Keratinocyte (primary cell): ENCODE measurements around the gene RNU6-1. TPM values are rescaled to one million over a fixed set of nuclear protein-coding genes. Genes with fewer than 3 reads are reported as not detected.

ENCODE experiments used
- DNase-seq: peaks from one replicate; pipeline ENCODE4 v3.0.0-alpha.2; 2011; ENCODE audit warnings: low read depth, missing footprints, low spot score
- FAIRE-seq: peaks from 2 replicates; lab custom pipeline; 2011; peaks lifted over from hg19 to GRCh38; lab: Jason Lieb, UNC
- H2AFZ ChIP-seq: 2 replicates; pipeline ENCODE4 v1.6.0; 2012; ENCODE audit warnings: low read length, control low read depth, inconsistent platforms; ENCODE audit not compliant: control insufficient read depth
- H3K27ac ChIP-seq: 2 replicates; pipeline ENCODE4 v1.5.1; 2011; ENCODE audit warnings: low read length; ENCODE audit not compliant: control insufficient read depth, insufficient read depth
- H3K27me3 ChIP-seq: 3 replicates; pipeline ENCODE4 v1.6.0; 2011; ENCODE audit warnings: low read length; ENCODE audit not compliant: control insufficient read depth, insufficient read depth; ENCODE audit errors: extremely low read depth
- H3K36me3 ChIP-seq, 2 experiments: 2 replicates in 1 of 2; 3 replicates in 1 of 2; pipeline ENCODE4 v1.5.1; 2011; ENCODE audit warnings: low read length in 2 of 2, mild to moderate bottlenecking in 1 of 2; ENCODE audit not compliant: control insufficient read depth in 2 of 2, insufficient read depth in 2 of 2; ENCODE audit errors: extremely low read depth in 1 of 2
- H3K4me1 ChIP-seq: 3 replicates; pipeline ENCODE4 v1.5.1; 2011; ENCODE audit warnings: low read length; ENCODE audit not compliant: control insufficient read depth, insufficient read depth; ENCODE audit errors: extremely low read depth
- H3K4me2 ChIP-seq: 3 replicates; pipeline ENCODE4 v1.6.0; 2011; ENCODE audit warnings: low read depth, low read length; ENCODE audit not compliant: control insufficient read depth, insufficient read depth; ENCODE audit errors: extremely low read depth
- H3K4me3 ChIP-seq, 3 experiments: fragments of 200-600 bp in 1 of 3; sonication (generic) in 1 of 3; 2 replicates in 2 of 3; 3 replicates in 1 of 3; pipeline ENCODE4 v1.5.1; 2011 to 2016; ENCODE audit warnings: low read length in 3 of 3, mild to moderate bottlenecking in 3 of 3, control low read depth in 2 of 3, inconsistent platforms in 1 of 3, low read depth in 1 of 3, mixed read lengths in 1 of 3, mixed run types in 1 of 3, moderate library complexity in 1 of 3; ENCODE audit not compliant: control insufficient read depth in 2 of 3, insufficient read depth in 2 of 3; ENCODE audit errors: extremely low read depth in 1 of 3
- H3K79me2 ChIP-seq: 2 replicates; pipeline ENCODE4 v1.6.0; 2012; ENCODE audit warnings: low read length; ENCODE audit not compliant: control insufficient read depth, insufficient read depth
- H3K9ac ChIP-seq: 3 replicates; pipeline ENCODE4 v1.6.0; 2011; ENCODE audit warnings: low read length; ENCODE audit not compliant: control insufficient read depth, insufficient read depth; ENCODE audit errors: extremely low read depth
- H3K9me1 ChIP-seq: 3 replicates; pipeline ENCODE4 v1.6.0; 2011; ENCODE audit warnings: low read length; ENCODE audit not compliant: control insufficient read depth, insufficient read depth; ENCODE audit errors: extremely low read depth
- H3K9me3 ChIP-seq: 2 replicates; pipeline ENCODE4 v1.5.1; 2012; ENCODE audit warnings: low read depth, low read length; ENCODE audit not compliant: control insufficient read depth
- H4K20me1 ChIP-seq: 3 replicates; pipeline ENCODE4 v1.6.0; 2011; ENCODE audit warnings: low read length; ENCODE audit not compliant: control insufficient read depth, insufficient read depth; ENCODE audit errors: extremely low read depth
- CTCF ChIP-seq, 3 experiments: IDR thresholded peaks in 1 of 3; conservative IDR thresholded peaks in 1 of 3; optimal IDR thresholded peaks in 1 of 3; 2 replicates in 2 of 3; 3 replicates in 1 of 3; pipeline versions ENCODE3 to v1.5.1; 2011; ENCODE audit warnings: low read length in 3 of 3, mild to moderate bottlenecking in 3 of 3, moderate library complexity in 2 of 3, control low read depth in 1 of 3, inconsistent platforms in 1 of 3; ENCODE audit not compliant: insufficient read depth in 2 of 3; ENCODE audit errors: extremely low read depth in 1 of 3
- EZH2 ChIP-seq: IDR thresholded peaks from one replicate; pipeline ENCODE4 v1.6.1; 2012; ENCODE audit warnings: inconsistent platforms, mild to moderate bottlenecking, low read length, moderate library complexity
- dilution Hi-C: fragments of 300-500 bp; cut with MboI; formaldehyde crosslinking; loops from one replicate; pipeline ENCODE4 v1.7.0; 2020; ENCODE audit warnings: low sequenced_read_pairs; ENCODE audit not compliant: extremely low pct_ligation_motif_present
- polyA plus RNA-seq, 5 experiments: library from polyadenylated mRNA; depleted of rRNA in 3 of 5; stranded (reverse) in 3 of 5; stranded (forward) in 1 of 5; unstranded in 1 of 5; fragments of >200 nt; gene quantifications; 1 replicate in 1 of 5; 2 replicates in 3 of 5; 3 replicates in 1 of 5; pipeline versions ENCODE4 v1.2.1 to v1.2.3, GENCODE V29; 2011 to 2012; ENCODE audit warnings: missing spikeins in 2 of 5, low read depth in 1 of 5, low replicate concordance in 1 of 5

The RNU6-1 gene
- polyA plus RNA-seq, 1 donor (not counting 4 experiments of a cell fraction or from before 2014, with no cell fraction given), result not detected

DNA sequence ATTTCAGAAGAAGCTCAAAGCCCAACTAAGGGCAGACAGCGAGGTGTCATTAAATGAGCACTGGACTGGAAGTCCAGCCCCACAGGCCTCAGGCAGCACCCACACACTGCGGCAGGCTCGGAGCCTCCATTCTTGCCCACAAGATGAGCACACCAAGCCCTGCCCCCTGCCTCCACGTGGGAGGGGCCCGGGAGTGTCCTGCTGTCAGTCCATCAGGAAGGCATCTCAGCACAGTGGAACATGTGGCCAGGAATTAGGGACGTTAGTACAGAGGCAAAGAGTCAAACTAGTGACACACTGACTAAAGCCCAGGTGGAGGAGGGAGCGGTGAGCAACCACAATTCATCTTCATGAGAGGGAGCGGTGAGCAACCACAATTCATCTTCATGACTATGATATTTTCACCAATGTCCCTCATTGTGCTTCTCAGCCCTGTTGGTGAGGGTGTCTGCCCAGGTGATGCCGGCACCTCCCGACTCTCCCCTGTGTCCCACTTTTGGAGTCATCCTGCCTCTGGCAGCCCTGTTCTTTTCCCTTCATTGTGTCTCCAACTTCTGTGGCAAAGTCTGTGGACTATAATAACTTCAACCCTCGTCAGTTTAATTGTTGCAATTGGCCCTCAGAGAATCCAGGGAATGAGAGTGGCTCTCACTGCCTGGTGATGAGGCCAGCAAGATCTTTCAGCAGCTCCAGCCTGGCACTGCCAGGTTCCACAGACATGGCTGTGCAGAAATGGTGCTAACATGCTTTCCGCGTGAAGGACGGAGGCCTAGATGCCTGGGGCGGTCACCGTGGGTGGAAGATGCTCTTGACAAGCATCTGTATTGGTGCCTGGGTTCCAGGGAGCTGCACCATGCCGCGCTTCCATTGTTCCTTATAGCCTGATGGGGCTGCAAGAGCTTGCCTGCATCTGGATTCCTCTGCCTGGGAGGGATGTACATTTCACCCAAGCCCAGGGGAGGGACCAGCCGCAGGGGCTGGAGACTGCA lies 37.6 kb downstream of the RNU6-1 start:
- H3K4me1 ChIP-seq, result no peaks in the 10 kb centered on the region
- H3K27me3 ChIP-seq, result no peaks in the 10 kb centered on the region
- H3K4me2 ChIP-seq, result no peak overlapping the region
- DNase-seq (no peak), FAIRE-seq (no peak)
- no peak for TF ChIP-seq CTCF (optimal IDR thresholded peaks at IDR 0.05 in 1 of 3, IDR thresholded peaks at IDR 0.05 in 1 of 3, conservative IDR thresholded peaks at IDR 0.05 in 1 of 3; ENCODE audit: extremely low read depth in 1 of 3, insufficient read depth in 2 of 3, low read length in 3 of 3)
- H3K9ac ChIP-seq, result no peak overlapping the region
- no peaks in the 10 kb centered on the region for H4K20me1 ChIP-seq
- no peaks in the 10 kb centered on the region for H3K36me3 ChIP-seq
- H3K79me2 ChIP-seq, result no peaks in the 10 kb centered on the region
- no peaks in the 10 kb centered on the region for H3K9me1 ChIP-seq
- no peak overlapping the region for H2AFZ ChIP-seq
- dilution Hi-C loops, result no loop called here
- no peak overlapping the region for H3K27ac ChIP-seq
- no peaks in the 10 kb centered on the region for H3K9me3 ChIP-seq
- H3K4me3 ChIP-seq, result no peak overlapping the region

GRCh38 chr15:67801142-67801541 lies 38.7 kb downstream of the RNU6-1 start:
- H2AFZ ChIP-seq, result no peak overlapping the region
- H3K4me3 ChIP-seq, result no peak overlapping the region
- no peak for TF ChIP-seq EZH2
- TF ChIP-seq CTCF (optimal IDR thresholded peaks at IDR 0.05 in 1 of 3, IDR thresholded peaks at IDR 0.05 in 1 of 3, conservative IDR thresholded peaks at IDR 0.05 in 1 of 3; ENCODE audit: extremely low read depth in 1 of 3, insufficient read depth in 2 of 3, low read length in 3 of 3), result no peak
- H3K27me3 ChIP-seq, result no peaks in the 10 kb centered on the region
- no peaks in the 10 kb centered on the region for H3K9me3 ChIP-seq
- H3K27ac ChIP-seq, result no peak overlapping the region
- DNase-seq (no peak), FAIRE-seq (no peak)
- H3K36me3 ChIP-seq, result no peaks in the 10 kb centered on the region
- no peaks in the 10 kb centered on the region for H3K79me2 ChIP-seq
- no peaks in the 10 kb centered on the region for H4K20me1 ChIP-seq
- H3K9ac ChIP-seq, result no peak overlapping the region
- dilution Hi-C loops, result no loop called here
- H3K4me1 ChIP-seq, result no peaks in the 10 kb centered on the region
- H3K4me2 ChIP-seq, result no peak overlapping the region
- H3K9me1 ChIP-seq, result no peaks in the 10 kb centered on the region
